Mesothelial cell of epicardium (in vitro differentiated cells): ENCODE measurements around the gene C1QL1. TPM values are rescaled to one million over a fixed set of nuclear protein-coding genes. Genes with fewer than 3 reads are reported as not detected.
"Not testable (repeated sequence)": the region's sequence is repeated elsewhere in the genome, so short reads cannot be mapped to it uniquely, and the experiment has no call there.

ENCODE experiments used
- DNase-seq, 2 experiments: peaks; one replicate each; pipeline ENCODE4 v3.0.0; 2021; ENCODE audit warnings: low spot score in 2 of 2; ENCODE audit not compliant: unreplicated experiment in 2 of 2
- H3K27ac Mint-ChIP-seq: 2 replicates; pipeline ENCODE4 v1.8.0; 2021; ENCODE audit warnings: mixed read lengths
- H3K27me3 Mint-ChIP-seq: 2 replicates; pipeline ENCODE4 v1.8.0; 2021; ENCODE audit warnings: low read depth, mixed read lengths
- H3K36me3 Mint-ChIP-seq: 2 replicates; pipeline ENCODE4 v1.8.0; 2021; ENCODE audit warnings: mixed read lengths
- H3K4me1 Mint-ChIP-seq: 2 replicates; pipeline ENCODE4 v1.8.0; 2021; ENCODE audit warnings: mixed read lengths
- H3K4me3 Mint-ChIP-seq: 2 replicates; pipeline ENCODE4 v1.8.0; 2021; ENCODE audit warnings: mild to moderate bottlenecking, moderate library complexity, mixed read lengths
- H3K9me3 Mint-ChIP-seq: 2 replicates; pipeline ENCODE4 v1.8.0; 2021; ENCODE audit warnings: mixed read lengths
- CTCF ChIP-seq: fragments of 200-600 bp; sonication (generic); IDR thresholded peaks from one replicate; pipeline ENCODE4 v1.5.0; 2021; ENCODE audit warnings: antibody characterized with exemption; ENCODE audit not compliant: unreplicated experiment
- total RNA-seq: library from RNA; stranded (reverse); gene quantifications from 3 replicates; pipeline ENCODE4 v1.2.1, GENCODE V29; 2021

C1QL1 gene
- total RNA-seq, 1 donor from 2014 or later, result 3.0 TPM

DNA sequence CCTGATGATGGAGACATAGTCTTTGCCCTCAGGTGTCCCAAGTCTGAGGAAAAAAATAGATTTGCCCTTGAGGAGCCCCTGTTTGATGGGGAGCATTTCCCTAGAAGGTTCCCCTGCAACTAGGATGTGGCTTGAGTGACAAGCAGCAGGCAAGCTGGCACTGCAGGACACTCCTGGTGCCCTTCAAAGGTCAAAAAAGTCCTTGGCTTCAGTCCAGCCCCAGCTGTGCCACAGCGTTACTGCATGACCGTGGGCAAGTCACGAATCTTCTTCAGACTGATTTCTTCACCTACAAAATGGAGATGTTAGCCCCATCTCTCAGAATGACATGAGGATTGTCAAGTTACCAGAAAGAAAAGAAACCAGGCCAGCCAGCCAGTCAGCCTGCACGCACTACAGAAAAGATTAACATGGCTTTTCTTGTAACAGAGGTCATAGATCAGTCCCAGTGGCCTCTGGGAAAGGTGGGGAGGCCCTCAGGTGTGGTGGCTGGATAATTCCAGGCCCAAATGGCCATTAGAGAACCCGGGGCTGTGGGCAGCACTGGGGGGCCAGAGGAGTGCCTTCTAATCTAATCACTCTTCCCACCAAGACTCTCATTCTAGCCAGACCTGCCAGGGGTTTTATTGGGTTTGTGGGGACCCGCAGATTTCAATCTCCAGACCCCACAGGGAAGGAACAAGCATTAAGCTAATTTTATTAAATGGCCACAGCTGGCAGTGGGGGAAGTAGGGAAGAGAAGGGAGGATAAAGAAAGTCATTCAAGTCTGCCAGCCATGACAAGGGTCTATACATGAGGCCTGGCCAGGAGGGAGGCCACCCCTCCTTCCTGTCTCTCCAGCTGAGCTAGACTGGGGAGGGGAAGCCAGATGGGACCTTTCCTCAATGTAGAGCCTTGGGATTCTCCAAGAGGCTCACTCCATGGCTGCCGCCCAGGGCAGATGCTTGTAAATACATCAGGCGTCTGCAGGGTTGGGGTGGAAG is 10.8 kb downstream of the C1QL1 start:
- TF ChIP-seq CTCF, result no peak
- Mint-ChIP-seq H3K4me1 (peaks cover 6% of the 10 kb centered on the region), H3K27me3 (peaks cover 7% of the 10 kb centered on the region), H3K4me3 (no peak overlapping the region), H3K36me3 (no peaks in the 10 kb centered on the region), H3K27ac (no peak overlapping the region), H3K9me3 (no peaks in the 10 kb centered on the region)
- no peak for DNase-seq

DNA sequence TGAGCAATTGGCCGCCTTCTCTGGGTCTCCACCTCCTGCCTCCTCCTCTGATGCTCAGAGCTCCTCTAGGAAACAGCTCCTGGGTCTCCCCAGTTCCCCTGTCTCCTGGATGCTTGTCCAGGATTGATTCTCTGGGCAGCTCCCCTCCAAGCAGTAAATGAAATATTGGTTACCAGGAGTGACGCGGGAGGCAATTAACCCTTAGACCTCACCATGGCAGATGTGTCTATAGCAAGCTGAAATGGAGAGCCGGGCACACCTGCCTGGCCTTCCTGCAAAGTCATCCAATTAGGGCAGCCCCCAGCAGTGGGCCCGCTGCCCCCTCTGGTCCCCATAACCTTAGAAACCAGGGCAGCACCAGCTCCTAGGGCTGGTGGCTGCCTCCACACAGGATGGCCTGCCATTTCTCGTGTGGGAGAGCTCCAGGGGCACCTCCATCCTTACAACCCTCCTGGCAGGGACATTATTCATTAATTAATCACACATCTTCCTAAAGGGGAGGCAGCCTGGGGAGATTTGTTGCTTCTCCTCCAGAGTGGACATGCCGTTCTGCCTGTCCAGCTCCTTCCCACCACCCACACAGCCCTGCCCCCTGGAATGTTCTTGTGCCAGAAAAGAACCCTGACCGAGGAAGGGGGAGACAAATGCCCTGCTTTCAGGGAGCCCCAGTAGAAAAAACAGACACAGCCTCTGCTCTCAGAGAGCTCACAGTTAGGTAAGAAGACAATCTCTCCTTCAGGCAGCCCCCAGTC is 12.3 kb downstream of the C1QL1 start:
- H3K9me3 Mint-ChIP-seq, result no peaks in the 10 kb centered on the region
- H3K4me1 Mint-ChIP-seq, result peaks cover 6% of the 10 kb centered on the region
- H3K36me3 Mint-ChIP-seq, result no peaks in the 10 kb centered on the region
- H3K27me3 Mint-ChIP-seq, result peaks cover 7% of the 10 kb centered on the region
- DNase-seq, result no peak
- no peak for TF ChIP-seq CTCF
- no peak overlapping the region for H3K27ac Mint-ChIP-seq
- no peak overlapping the region for H3K4me3 Mint-ChIP-seq

DNA sequence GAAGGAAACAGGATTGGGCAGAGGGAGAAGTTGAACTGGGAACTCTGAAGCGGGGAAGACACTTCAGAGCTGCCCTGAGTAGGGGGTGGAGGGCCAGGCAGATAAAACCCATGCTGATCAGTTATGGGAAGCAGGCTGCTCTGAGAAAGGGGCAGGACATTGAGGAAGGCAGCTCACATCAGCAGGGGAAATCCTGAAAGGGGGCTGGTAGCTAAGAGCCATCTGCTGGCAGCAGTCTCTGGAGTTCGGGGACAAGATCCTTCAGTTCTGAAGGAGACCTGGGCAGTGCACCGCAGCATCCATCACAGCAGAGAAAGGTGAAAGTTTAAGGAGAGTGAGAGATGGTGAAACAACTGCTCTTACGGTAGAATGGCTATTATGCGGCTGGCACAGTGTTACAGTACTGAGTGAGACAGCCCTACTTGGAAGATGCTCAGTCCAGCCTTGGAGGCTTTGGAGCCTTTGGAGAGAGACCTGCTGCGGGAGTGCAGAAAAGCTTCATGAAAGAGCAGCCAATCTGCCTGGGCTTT is 15.1 kb downstream of the C1QL1 start:
- Mint-ChIP-seq H3K27ac (no peak overlapping the region), H3K4me1 (peaks cover 6% of the 10 kb centered on the region), H3K9me3 (no peaks in the 10 kb centered on the region), H3K36me3 (no peaks in the 10 kb centered on the region), H3K27me3 (peaks cover 7% of the 10 kb centered on the region), H3K4me3 (no peak overlapping the region)
- no peak for TF ChIP-seq CTCF
- DNase-seq, result no peak

DNA sequence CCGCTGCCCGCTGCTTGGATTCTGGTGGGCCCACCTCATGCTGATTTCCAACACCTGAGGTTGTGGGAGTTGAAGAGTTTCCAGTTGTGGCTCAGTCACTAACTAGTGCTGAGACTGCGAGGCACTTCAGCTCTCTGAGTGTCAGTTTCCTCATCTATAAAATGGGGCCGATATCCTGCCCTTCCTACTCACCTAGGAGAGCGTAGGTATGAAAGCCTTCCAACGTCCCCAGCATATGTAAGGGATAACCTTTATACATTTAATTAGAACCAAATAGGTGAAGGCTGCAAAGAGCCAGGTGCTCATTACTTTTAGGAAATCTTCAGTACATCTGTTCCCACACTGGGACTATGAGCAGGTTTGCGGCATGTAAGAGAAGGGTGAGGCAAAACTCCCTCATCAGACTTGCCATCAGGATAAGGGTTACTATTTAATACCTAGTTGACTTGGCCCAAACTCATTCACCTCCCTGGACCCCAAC is 19.7 kb downstream of the C1QL1 start:
- peaks cover 13% of the 10 kb centered on the region for H3K4me1 Mint-ChIP-seq
- H3K27ac Mint-ChIP-seq, result no peak overlapping the region
- no peak for TF ChIP-seq CTCF
- peaks cover 3% of the 10 kb centered on the region for H3K36me3 Mint-ChIP-seq
- DNase-seq, result no peak
- H3K27me3 Mint-ChIP-seq, result no peaks in the 10 kb centered on the region
- H3K4me3 Mint-ChIP-seq, result peak overlapping the region; percentile 95
- H3K9me3 Mint-ChIP-seq, result no peaks in the 10 kb centered on the region

DNA sequence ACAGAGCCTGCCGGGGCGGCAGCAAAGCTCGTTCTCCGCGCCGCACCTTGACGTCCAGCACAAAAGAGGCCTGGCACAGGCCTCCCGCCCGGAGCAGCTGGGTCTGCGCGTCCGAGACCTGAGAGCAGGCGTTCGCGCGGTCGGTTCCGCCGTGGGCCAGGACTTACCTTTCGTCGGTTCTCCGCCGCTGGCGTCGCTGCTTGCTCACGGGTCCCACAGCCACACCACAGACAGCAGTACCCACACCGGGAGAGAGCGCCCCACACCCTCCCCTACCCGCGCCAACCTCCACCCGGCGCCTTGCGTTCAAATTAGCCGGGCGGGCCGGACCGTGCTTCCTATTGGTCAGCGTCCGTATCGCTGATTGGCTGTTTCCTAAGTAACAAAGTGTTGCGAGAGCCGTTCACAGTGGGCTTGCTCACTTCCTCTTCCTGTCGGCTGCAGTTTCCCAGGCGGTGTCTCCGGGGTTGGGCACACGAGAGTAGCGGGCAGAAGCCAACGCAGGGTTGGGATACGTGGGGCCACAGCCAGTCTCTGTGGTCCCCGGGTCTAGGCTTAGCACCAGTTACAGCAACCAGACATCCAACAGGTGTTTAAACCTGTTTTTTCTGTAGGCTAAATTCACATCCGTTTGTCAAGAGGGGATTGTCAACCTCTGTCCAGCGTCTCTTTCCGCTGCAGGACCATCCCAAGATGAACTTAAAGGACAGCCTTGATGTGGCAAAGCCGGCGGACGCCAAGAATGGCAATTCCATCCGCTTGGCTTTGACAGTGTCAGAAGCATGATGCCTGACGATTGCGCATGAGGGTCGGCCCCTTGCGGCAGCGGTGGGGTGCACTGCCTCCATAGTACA is 20.4 kb downstream of the C1QL1 start, which contains the start of gene KIF18B:
TSS of gene KIF18B (minus strand) at position 313 of the 854 bp plus-strand sequence. CDS start 11,429 bp downstream, outside the sequence.
- H3K4me3 Mint-ChIP-seq, result peak within 1 kb of the TSS; percentile 95
- H3K36me3 Mint-ChIP-seq, result peaks cover 3% of the 10 kb centered on the region
- no peaks in the 10 kb centered on the region for H3K27me3 Mint-ChIP-seq
- peak within 1 kb of the TSS; percentile 92 for H3K27ac Mint-ChIP-seq
- no peak for TF ChIP-seq CTCF
- no peaks in the 10 kb centered on the region for H3K9me3 Mint-ChIP-seq
- H3K4me1 Mint-ChIP-seq, result peaks cover 13% of the 10 kb centered on the region
- peak; percentile 74 to 91 for DNase-seq

DNA sequence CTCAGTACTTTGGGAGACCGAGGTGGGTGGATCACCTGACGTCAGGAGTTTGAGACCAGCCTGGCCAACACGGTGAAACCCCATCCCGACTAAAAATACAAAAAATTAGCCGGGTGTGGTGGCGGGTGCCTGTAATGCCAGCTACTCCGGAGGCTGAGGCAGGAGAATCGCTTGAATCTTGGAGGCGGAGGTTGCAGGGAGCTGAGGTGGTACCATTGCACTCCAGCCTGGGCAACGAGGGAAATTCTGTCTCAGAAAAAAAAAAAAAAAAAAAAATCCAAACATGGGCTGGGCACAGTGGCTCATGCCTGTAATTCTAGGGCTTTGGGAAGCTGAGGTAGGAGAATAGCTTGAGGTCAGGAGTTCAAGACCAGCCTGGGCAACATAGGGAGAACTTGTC is 22.5 kb downstream of the C1QL1 start:
- not testable (repeated sequence) for DNase-seq, H3K4me3 Mint-ChIP-seq, H3K9me3 Mint-ChIP-seq, H3K27me3 Mint-ChIP-seq, H3K36me3 Mint-ChIP-seq, H3K27ac Mint-ChIP-seq
- H3K4me1 Mint-ChIP-seq, result peaks cover 25% of the 10 kb centered on the region
